Measurements from ENCODE around the gene F13A1.

GRCh38 chr6:6333501-6333900 is 13.0 kb upstream of the F13A1 start:
- no peak for TF ChIP-seq REST (IDR thresholded peaks at IDR 0.05; ENCODE audit: insufficient read depth in 1 of 2, low read depth in 2 of 2, low read length in 2 of 2)
- no peak for TF ChIP-seq TAF1 (IDR thresholded peaks at IDR 0.05; ENCODE audit: borderline replicate concordance, insufficient read depth, low read length)
- TF ChIP-seq POLR2AphosphoS5 (IDR thresholded peaks at IDR 0.05; ENCODE audit: low read depth, low read length): no peak
- TF ChIP-seq SIN3A (IDR thresholded peaks at IDR 0.05; ENCODE audit: borderline replicate concordance, insufficient read depth, low read length): no peak
